Measurements from ENCODE around the gene SPDYC.

GRCh38 chr11:65210361-65210731 is 40.3 kb downstream of the SPDYC start:
- TF ChIP-seq, protein P1, sequence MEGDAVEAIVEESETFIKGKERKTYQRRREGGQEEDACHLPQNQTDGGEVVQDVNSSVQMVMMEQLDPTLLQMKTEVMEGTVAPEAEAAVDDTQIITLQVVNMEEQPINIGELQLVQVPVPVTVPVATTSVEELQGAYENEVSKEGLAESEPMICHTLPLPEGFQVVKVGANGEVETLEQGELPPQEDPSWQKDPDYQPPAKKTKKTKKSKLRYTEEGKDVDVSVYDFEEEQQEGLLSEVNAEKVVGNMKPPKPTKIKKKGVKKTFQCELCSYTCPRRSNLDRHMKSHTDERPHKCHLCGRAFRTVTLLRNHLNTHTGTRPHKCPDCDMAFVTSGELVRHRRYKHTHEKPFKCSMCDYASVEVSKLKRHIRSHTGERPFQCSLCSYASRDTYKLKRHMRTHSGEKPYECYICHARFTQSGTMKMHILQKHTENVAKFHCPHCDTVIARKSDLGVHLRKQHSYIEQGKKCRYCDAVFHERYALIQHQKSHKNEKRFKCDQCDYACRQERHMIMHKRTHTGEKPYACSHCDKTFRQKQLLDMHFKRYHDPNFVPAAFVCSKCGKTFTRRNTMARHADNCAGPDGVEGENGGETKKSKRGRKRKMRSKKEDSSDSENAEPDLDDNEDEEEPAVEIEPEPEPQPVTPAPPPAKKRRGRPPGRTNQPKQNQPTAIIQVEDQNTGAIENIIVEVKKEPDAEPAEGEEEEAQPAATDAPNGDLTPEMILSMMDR (IDR thresholded peaks at IDR 0.05) = no peak
- no peak for TF ChIP-seq POLR2A (IDR thresholded peaks at IDR 0.05)

Measured in testis (tissue), 2 donors.